Right hindlimb (tissue), 1 donor: ENCODE measurements around the gene FNDC3B.

Source experiments
- DNase-seq: peaks from one replicate; pipeline ENCODE4 v3.0.0-alpha.2; 2018

FNDC3B gene

DNA sequence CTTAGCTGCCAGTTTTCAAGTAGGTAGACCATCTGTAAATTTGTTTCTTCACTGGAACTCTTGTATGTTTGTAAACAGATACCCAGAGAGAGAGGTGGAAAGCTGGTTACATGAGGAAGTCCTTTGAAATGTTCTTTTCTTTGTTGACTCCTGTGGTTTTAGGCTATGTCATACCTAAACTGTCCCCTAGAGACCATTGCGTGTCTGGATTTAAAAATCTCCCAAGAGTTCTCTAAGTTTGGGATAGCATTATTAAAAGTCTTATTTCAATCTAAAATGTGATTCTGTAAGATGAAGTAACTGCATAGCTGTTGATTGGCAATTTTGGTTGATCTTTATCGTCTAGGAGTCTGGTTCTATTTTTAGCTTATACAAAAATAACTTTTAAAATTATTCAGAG is 281.7 kb downstream of the FNDC3B start:
- DNase-seq, result no peak

- no peak for DNase-seq
These were observed 284.7 kb downstream of the FNDC3B start for GRCh38 chr3:172323894-172324610.

GRCh38 chr3:172324611-172325203 is 285.3 kb downstream of the FNDC3B start:
- no peak for DNase-seq

- no peak for DNase-seq
These were observed 286.1 kb downstream of the FNDC3B start for GRCh38 chr3:172325461-172325860.

DNA sequence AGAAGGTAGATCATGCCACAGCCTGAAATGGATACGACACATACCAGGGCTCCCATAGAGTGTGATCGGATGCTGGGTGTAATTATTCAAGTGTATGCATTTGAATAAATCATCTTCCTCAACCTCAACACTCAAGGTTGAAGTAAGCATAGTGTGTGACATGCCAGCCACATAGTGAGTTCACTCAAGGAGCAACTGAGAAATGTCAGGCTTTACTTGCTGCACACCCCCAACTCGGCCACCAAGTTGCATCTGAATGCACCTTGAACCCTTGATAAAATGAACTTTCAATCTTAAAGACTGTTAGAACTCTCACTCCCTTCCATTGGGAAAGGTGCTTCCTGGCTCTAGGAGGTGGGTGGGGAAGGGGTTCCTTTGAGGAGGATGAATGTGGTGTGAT is 287.6 kb downstream of the FNDC3B start:
- no peak for DNase-seq

DNA sequence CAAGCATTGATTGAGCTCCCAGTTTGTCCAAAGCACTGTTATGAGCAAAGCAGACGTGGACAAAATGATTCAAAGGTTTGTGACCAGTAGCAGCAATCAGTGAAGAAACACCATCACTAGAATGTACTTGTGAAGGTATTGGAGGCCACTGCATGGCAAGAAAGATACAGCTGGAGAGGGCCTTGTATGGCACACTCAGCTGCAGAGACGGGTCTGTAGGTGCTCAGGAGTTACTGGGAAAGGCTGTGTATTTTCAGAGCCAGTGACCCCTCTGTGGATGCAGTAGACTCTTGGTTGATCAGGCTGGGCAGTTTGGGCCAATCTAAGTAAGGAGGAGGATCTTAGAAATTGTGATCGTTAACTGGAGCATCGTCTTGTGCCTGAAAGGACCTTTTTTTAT is 288.9 kb downstream of the FNDC3B start:
- no peak for DNase-seq

GRCh38 chr3:172329070-172329469 is 289.7 kb downstream of the FNDC3B start:
- DNase-seq, result no peak

GRCh38 chr3:172330413-172330812 is 291.0 kb downstream of the FNDC3B start:
- DNase-seq, result no peak

DNA sequence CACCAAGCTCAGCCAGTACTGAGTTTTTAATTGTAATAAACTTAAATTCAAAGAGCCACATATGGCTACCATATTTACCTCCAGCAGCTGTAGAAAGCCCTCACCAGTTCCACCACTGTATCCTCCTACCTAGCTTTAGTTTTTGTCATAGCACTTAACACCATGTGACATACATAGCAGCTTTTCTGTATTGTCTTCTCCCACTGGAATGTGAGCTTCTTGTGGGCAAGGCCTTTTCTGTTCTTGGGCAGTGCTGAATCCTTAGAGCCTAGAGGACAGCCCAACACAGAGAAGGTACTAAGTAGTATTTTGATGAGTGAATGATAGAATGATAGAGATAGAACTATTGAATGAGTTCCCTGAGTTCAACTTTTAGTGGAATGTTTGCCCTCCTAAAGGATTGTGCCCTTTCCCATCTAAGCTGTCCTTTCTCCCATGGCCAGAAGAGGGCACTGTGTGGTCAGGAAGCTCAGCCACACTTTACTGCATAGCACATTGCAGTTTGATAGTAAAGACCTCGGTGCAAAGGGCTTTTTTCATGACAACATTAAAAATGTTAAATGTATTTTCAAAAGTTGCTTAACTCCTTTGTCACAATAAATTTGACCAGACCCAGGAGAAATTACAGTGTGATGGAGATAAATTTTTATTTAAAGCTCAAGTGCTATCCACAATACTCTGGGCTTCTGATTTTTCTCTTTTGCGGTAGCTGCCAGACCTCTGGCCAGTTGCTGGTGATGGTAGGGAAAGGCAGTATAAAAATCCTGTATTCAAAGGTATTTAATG is 293.1 kb downstream of the FNDC3B start:
- peak; percentile 76 for DNase-seq

DNA sequence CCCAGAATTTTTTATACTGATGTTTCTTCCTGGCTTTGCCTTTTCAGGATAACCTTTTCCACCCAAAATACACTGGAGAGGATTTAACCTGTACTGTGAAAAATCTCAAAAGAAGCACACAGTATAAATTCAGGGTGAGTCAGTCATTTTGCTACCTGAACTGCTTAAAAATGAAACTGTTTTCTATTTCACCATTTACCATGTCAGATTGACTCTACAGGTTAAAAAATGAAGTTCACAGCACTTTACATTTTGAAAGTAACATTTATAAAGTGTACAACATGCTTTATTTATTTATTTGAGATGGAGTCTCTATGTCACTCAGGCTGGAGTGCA is 293.6 kb downstream of the FNDC3B start:
- DNase-seq, result no peak

GRCh38 chr3:172333692-172334457 is 294.5 kb downstream of the FNDC3B start:
- no peak for DNase-seq

- no peak for DNase-seq
These were observed 295.4 kb downstream of the FNDC3B start for GRCh38 chr3:172334671-172335207.

DNA sequence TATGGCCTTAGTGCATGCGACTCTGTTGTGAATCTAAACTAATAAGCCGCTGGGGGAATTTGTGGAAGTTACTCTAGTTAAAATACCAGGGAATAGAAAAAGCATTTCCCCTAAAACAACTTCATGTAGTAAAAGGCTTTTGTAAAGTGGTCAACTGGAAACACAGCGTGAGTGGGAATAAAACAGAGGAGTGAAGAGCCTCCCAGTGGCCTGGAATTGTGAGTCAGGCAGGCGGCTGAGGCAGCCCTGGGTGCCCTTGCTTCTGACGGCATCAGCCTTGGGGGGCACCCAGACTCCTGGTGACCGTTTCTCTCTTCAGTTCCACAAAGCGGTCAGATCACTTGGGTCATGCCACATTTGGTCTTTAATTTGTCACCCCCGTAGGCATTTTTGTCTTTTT is 300.5 kb downstream of the FNDC3B start:
- DNase-seq, result no peak

DNA sequence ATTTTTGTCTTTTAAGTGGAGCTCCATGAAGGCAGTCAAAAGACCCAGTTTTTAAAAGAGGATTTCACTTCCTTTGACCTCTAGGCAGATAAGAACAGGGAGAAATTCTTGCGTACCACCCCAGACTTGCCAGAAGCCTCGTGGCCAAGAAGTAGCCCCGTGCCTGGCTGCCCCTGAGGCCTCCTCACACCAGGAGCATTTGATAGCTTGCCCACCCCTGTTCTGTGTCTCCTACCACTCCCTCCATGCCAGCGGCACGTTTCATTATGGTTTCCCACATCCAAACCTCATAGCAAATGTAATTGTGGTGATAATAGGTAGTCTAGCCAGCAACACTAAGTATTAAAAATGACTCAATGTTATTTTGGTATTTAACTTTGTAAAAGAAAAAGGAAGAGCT is 301.2 kb downstream of the FNDC3B start:
- DNase-seq, result no peak

GRCh38 chr3:172341482-172342059 is 302.2 kb downstream of the FNDC3B start:
- DNase-seq, result no peak

GRCh38 chr3:172342097-172342659 is 302.8 kb downstream of the FNDC3B start:
- DNase-seq, result no peak

- no peak for DNase-seq
These were observed 303.7 kb downstream of the FNDC3B start for GRCh38 chr3:172343117-172343516.

- DNase-seq, result no peak
These were observed 304.6 kb downstream of the FNDC3B start for GRCh38 chr3:172343979-172344378.

GRCh38 chr3:172346161-172346560 is 306.8 kb downstream of the FNDC3B start:
- no peak for DNase-seq

- no peak for DNase-seq
These were observed 308.7 kb downstream of the FNDC3B start for GRCh38 chr3:172347895-172348679.

DNA sequence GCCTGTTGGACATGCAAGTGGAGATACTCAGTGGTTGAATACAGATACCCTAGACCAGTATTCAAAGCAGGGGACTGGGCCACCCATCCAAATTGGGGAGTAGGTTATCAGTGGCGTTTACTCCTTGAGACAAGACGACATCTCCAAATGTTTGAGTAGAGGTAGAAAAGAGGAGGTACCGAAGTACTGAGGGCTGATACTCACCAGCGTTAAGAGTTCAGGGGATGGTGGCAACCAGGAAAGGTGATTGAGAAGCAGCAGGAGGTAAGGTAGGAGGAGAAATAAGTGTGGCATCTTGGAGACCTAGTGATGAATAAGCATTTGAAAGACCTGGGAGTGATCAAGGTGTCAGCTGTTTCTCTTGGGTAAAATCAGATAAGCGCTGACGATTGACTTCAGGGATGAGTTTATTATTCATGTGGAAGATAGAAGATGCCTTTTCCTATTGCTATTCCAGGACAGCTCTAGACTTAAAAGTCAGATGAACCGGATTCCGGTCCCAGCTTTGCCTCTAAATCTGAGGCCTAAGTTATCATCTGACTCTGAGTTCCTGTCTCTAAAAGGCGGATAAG is 312.6 kb downstream of the FNDC3B start:
- DNase-seq, result no peak
